ENCODE results near the gene SPACA9. TPM values are rescaled to one million over a fixed set of nuclear protein-coding genes. Genes with fewer than 3 reads are reported as not detected.

The SPACA9 gene
- polyA plus RNA-seq, 6 donors from 2014 or later: 1.9 to 5.8 (median 3.5) TPM

GRCh38 chr9:132875159-132875558 lies 3.5 kb upstream of the SPACA9 start:
- Mint-ChIP-seq H3K27me3 (no peaks in the 10 kb centered on the region), H3K27ac (no peak overlapping the region), H3K4me1 (peaks cover 14 to 16% (median 15%) of the 10 kb centered on the region in 3 donors), H3K9me3 (no peaks in the 10 kb centered on the region), H3K36me3 (no peaks in the 10 kb centered on the region), H3K4me3 (peak overlapping the region in 2 of 8 donors; percentile 15 to 85)
- no peak for ATAC-seq (ENCODE audit: low read depth in 2 of 2)
- no peak for DNase-seq

DNA sequence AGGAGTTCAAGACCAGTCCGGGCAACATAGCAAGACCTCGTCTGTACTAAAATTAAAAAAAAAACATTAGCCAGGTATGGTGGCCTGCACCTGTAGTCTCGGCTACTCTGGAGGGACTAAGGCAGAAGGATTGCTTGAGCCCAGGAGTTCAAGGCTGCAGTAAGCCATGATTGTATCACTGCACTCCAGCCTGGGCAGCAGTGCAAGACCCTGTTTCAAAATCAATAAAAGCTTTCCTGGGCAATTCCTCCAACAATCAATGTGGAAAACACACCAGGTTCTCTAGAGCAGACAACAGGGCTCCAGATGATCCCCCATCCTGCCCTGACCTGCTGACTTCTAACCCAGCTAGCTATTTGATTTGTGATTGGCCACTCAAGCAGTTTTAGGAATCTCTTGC lies 1.8 kb upstream of the SPACA9 start:
- Mint-ChIP-seq H3K36me3 (no peaks in the 10 kb centered on the region), H3K27me3 (no peaks in the 10 kb centered on the region), H3K4me1 (peaks cover 17 to 20% (median 18%) of the 10 kb centered on the region in 3 donors), H3K4me3 (peak overlapping the region; percentile 73 to 90 (median 84)), H3K9me3 (no peaks in the 10 kb centered on the region), H3K27ac (peak overlapping the region in 2 of 6 donors; percentile 20 to 80)
- DNase-seq (no peak), ATAC-seq (ENCODE audit: low read depth in 2 of 2) (no peak)

GRCh38 chr9:132877458-132877823 lies 1.3 kb upstream of the SPACA9 start:
- Mint-ChIP-seq H3K9me3 (no peaks in the 10 kb centered on the region), H3K27ac (peak overlapping the region in 3 of 6 donors; percentile 80 to 92 (median 89)), H3K4me1 (peaks cover 17 to 20% (median 18%) of the 10 kb centered on the region in 3 donors), H3K36me3 (no peaks in the 10 kb centered on the region), H3K4me3 (peak overlapping the region; percentile 73 to 90 (median 84)), H3K27me3 (no peaks in the 10 kb centered on the region)
- ATAC-seq (ENCODE audit: low read depth in 2 of 2): no peak
- no peak for DNase-seq

DNA sequence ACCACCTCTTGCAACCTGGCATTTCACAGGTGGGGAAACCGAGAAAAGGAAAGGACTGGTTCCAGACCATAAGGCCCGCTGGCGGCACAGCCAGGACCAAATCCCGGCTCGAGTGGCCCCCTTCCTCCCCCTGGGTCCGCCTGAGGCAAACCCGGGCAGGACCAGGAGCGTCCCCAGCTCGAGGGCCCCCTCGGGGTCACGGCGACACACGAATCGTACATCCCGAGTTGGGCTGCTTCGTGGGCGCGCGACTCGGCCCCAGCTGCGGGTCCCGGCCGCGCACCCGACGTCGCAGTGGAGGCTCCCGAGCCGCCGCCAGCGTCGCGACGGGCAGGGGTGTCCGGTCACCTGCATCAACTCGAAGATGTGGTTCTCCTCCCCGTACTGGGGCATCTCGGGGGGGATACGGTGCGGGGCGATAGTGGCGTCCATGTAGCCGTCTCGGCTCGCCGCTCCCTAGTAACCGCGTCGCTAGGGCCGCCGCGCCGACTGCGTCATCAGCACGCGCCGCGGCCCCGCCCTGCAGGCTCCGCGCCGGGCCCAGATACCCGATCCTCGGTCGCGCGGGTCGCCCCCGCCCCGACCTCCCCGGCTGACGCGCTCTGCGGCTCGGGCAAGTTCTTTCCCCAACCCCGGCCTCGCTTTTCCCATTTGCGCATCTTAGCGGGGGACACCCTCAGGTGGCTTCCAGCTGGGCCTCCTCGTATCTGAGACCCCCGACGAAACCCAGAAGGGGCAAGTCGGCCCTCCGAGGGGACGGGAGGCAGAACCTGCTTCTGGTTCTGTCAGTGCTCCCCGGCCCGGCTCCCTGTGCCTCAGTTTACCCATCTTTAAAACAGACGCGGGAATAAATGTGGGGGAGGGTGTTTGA lies 639 bp upstream of the SPACA9 start, which contains the start of gene AK8:
AK8 (minus strand) TSS at position 461 of the 871 bp plus-strand sequence; CDS start at position 432, 29 bp downstream.
- DNase-seq: peak; percentile 79
- Mint-ChIP-seq H3K4me3 (peak within 1 kb of the TSS; percentile 80 to 94 (median 87)), H3K27me3 (no peaks in the 10 kb centered on the region), H3K36me3 (no peaks in the 10 kb centered on the region), H3K4me1 (peaks cover 17 to 20% (median 18%) of the 10 kb centered on the region in 3 donors), H3K27ac (peak within 1 kb of the TSS; percentile 85 to 96 (median 90)), H3K9me3 (no peaks in the 10 kb centered on the region)
- peak; percentile 91 for ATAC-seq (ENCODE audit: low read depth in 2 of 2)

- Mint-ChIP-seq H3K27ac (peak overlapping the region; percentile 65 to 96 (median 88)), H3K36me3 (no peaks in the 10 kb centered on the region)
Observed at GRCh38 chr9:132879457-132880323, 992 bp downstream of the SPACA9 start.

DNA sequence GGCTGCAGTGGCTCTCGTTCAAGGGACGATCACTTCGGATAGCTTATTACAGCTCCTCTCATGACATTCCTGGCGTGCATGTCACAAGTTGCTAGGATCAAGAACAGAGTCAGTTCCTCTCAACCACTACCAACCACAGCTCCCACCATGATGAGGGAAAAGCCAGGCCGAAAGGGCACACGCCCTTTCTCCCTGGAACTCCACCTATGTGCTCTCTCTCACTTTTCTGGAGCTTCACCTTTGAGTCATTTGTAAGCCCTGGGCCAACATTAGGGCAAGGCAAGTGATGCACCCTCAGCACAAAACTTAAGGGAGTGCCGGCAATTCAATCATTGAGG lies 1.6 kb downstream of the SPACA9 start:
- H3K27me3 Mint-ChIP-seq: no peaks in the 10 kb centered on the region
- DNase-seq (no peak), ATAC-seq (ENCODE audit: low read depth in 2 of 2) (no peak)
- H3K9me3 Mint-ChIP-seq: no peaks in the 10 kb centered on the region
- peaks cover 18 to 25% (median 19%) of the 10 kb centered on the region in 3 donors for H3K4me1 Mint-ChIP-seq
- H3K27ac Mint-ChIP-seq: peak overlapping the region in 4 of 6 donors; percentile 54 to 89 (median 70)
- H3K4me3 Mint-ChIP-seq: peak overlapping the region in 7 of 8 donors; percentile 40 to 89 (median 80)
- H3K36me3 Mint-ChIP-seq: no peaks in the 10 kb centered on the region

More at GRCh38 chr9:132879457-132880323, 992 bp downstream of the SPACA9 start:
- no peaks in the 10 kb centered on the region for H3K9me3 Mint-ChIP-seq
- ATAC-seq (ENCODE audit: low read depth in 2 of 2) (peak; percentile 13 to 17), DNase-seq (no peak)
- H3K4me1 Mint-ChIP-seq: peaks cover 18 to 22% (median 19%) of the 10 kb centered on the region in 3 donors
- peak overlapping the region; percentile 80 to 94 (median 87) for H3K4me3 Mint-ChIP-seq
- no peaks in the 10 kb centered on the region for H3K27me3 Mint-ChIP-seq

DNA sequence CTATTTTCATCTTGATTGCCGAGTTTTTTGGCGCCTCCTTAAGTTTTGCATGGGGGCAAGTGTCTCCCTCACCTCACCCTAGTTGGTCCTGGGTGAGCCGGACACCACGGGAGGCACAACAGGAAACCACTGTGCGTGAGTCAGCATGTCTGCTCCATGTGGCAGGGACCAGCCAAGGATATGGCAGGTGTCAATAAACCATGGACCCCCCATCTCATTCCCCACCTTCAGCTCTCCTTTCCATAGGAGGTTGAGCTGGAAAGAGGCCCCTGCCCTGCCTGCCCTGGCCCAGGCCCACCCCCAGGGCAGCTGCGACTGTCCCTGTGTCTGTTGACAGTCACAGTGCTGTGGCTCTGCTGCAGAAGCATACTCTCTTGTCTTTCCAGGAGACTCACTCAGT lies 3.1 kb downstream of the SPACA9 start:
- no peaks in the 10 kb centered on the region for H3K9me3 Mint-ChIP-seq
- H3K4me3 Mint-ChIP-seq: peak overlapping the region in 2 of 8 donors; percentile 47 to 49
- no peak for ATAC-seq (ENCODE audit: low read depth in 2 of 2)
- DNase-seq: no peak
- H3K4me1 Mint-ChIP-seq: peaks cover 27 to 39% (median 31%) of the 10 kb centered on the region in 3 donors
- no peaks in the 10 kb centered on the region for H3K36me3 Mint-ChIP-seq
- H3K27me3 Mint-ChIP-seq: no peaks in the 10 kb centered on the region
- H3K27ac Mint-ChIP-seq: no peak overlapping the region

- Mint-ChIP-seq H3K27ac (peak overlapping the region in 1 of 6 donors; percentile 59), H3K4me1 (peaks cover 34 to 44% (median 38%) of the 10 kb centered on the region in 3 donors), H3K4me3 (peak overlapping the region in 1 of 8 donors; percentile 49), H3K36me3 (no peaks in the 10 kb centered on the region), H3K27me3 (no peaks in the 10 kb centered on the region), H3K9me3 (no peaks in the 10 kb centered on the region)
- ATAC-seq (ENCODE audit: low read depth in 2 of 2): no peak
- DNase-seq: no peak
Observed at GRCh38 chr9:132882616-132883015, 3.9 kb downstream of the SPACA9 start.

DNA sequence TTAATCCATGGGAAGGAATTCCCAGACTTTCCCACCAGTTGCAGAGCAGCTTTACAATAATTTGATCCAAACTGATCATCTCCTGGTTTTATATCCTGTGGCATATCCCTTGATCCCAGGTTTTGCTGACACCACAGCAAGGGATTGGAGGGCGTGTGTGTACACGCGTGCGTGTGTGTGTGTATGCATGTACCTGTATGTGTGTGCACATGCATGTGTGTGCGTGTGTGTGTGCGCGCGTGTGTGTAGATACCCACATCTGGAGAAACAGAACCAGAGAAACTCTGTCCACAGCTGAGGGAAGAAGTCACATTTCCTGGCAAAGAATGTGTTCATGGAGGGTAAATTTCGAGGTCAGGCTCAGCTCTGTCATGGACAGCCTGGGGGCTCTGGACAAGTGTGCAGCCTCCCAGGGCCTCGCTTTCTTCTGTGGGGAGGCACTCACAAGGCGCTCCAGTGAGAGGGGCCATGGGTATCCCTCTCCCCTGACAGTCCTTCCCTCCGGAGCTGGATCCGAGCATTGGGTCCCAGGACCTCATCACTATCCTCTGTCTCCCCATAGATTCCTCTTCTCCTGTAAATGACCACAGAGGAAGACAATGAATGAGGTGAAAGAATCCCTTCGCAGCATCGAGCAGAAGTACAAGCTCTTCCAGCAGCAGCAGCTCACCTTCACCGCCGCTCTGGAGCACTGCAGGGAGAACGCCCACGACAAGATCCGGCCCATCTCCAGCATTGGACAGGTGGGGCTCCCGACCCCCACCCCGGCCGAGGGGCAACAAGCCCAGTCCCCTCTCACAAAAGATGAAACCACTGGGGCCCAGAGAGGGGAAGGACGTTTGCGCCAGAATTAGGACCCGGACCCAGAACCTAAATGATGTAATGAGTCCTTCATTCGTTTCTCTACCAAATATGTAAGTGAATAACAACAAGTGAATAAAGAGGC lies 4.9 kb downstream of the SPACA9 start:
- Mint-ChIP-seq H3K27me3 (no peaks in the 10 kb centered on the region), H3K27ac (no peak overlapping the region), H3K4me1 (peaks cover 44 to 54% (median 45%) of the 10 kb centered on the region in 3 donors), H3K9me3 (no peaks in the 10 kb centered on the region), H3K4me3 (no peak overlapping the region), H3K36me3 (no peaks in the 10 kb centered on the region)
- DNase-seq (no peak), ATAC-seq (ENCODE audit: low read depth in 2 of 2) (no peak)

DNA sequence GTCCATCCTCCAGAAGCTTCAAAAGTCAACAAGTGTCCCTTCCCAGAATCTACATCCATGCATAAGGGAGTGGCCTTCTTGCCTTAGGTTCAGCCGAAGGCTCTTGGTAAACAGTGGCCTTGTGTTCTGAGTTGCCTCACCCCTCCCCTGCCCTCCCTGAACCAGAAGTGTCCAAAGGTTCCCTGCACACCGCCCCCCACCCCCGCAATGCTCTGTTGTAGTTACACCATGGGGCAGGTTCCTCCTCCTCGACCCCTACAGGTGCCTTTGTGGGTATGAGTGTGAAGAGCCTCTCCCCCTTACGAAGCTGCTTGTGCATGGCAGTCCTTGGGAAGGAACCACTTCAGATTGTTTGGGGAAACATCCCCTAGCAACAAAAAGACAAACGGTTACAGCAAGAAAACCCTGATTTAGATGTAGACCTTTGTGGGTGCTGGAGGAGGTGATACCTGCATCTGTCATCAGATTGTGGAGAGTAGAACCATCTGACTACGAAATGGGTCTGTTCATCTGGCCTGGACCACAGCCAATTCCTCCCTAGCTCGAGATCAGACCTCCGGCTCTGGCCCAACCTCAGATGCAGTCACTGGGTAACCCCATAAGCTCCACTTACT lies 7.1 kb downstream of the SPACA9 start:
- Mint-ChIP-seq H3K4me1 (peaks cover 32 to 57% (median 44%) of the 10 kb centered on the region in 3 donors), H3K9me3 (no peaks in the 10 kb centered on the region), H3K27me3 (no peaks in the 10 kb centered on the region), H3K36me3 (no peaks in the 10 kb centered on the region), H3K4me3 (peak overlapping the region in 3 of 8 donors; percentile 24 to 82 (median 33)), H3K27ac (peak overlapping the region in 5 of 6 donors; percentile 24 to 88 (median 72))
- ATAC-seq (ENCODE audit: low read depth in 2 of 2) (peak; percentile 48 to 53), DNase-seq (peak; percentile 31)

DNA sequence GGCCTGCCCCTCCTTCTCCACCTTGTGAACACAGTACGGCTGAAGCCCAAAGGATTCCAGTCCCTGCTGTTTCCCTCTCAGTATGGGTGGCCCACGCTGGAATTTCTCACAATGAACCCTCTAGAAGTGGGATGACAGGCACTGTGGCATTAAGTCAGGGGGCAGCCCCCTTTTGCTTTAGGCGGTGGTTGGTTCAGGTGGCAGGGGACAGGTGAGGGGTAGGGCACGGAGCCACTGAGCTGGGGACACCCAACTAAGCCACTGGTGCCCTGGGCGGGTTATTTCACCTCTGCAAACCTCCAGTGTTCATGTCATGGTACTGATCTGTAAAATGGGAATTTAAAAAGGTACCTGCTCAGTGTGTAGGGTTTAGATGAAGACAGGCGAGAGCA lies 7.6 kb downstream of the SPACA9 start:
- Mint-ChIP-seq H3K27me3 (no peaks in the 10 kb centered on the region), H3K4me1 (peaks cover 32 to 58% (median 45%) of the 10 kb centered on the region in 3 donors), H3K27ac (peak overlapping the region in 4 of 6 donors; percentile 24 to 88 (median 56)), H3K9me3 (no peaks in the 10 kb centered on the region), H3K4me3 (peak overlapping the region in 2 of 8 donors; percentile 79 to 82), H3K36me3 (no peaks in the 10 kb centered on the region)
- ATAC-seq (ENCODE audit: low read depth in 2 of 2) (no peak), DNase-seq (no peak)

Measured in naive B cell (primary cell).